NCI-H526 (cell line): ENCODE measurements around the gene MIER2.

Experiments
- DNase-seq, 2 experiments: peaks; one replicate each; lab custom pipeline; 2025; lab: John Stamatoyannopoulos, UW

MIER2 gene

GRCh38 chr19:378706-379105, 34.1 kb upstream of the MIER2 start:
- no peak for DNase-seq

GRCh38 chr19:377801-378581, 33.4 kb upstream of the MIER2 start:
- no peak for DNase-seq

GRCh38 chr19:376111-376470, 31.5 kb upstream of the MIER2 start:
- no peak for DNase-seq

GRCh38 chr19:375395-376110, 31.0 kb upstream of the MIER2 start:
- DNase-seq = no peak

GRCh38 chr19:374886-375235, 30.3 kb upstream of the MIER2 start:
- no peak for DNase-seq

GRCh38 chr19:374183-374885, 29.7 kb upstream of the MIER2 start:
- no peak for DNase-seq

- no peak for DNase-seq
Observed at GRCh38 chr19:373391-374182, 29.0 kb upstream of the MIER2 start.

GRCh38 chr19:372306-372890, 27.8 kb upstream of the MIER2 start:
- DNase-seq = no peak

- no peak for DNase-seq
Observed at GRCh38 chr19:371501-372168, 27.0 kb upstream of the MIER2 start.

- DNase-seq = no peak
Observed at GRCh38 chr19:370641-371330, 26.2 kb upstream of the MIER2 start.

- no peak for DNase-seq
Observed at GRCh38 chr19:369876-370275, 25.3 kb upstream of the MIER2 start.

- DNase-seq = no peak
Observed at GRCh38 chr19:369256-369655, 24.7 kb upstream of the MIER2 start.

- no peak for DNase-seq
Observed at GRCh38 chr19:368630-369024, 24.0 kb upstream of the MIER2 start.

- DNase-seq = no peak
Observed at GRCh38 chr19:367963-368629, 23.5 kb upstream of the MIER2 start.

GRCh38 chr19:367561-367960, 23.0 kb upstream of the MIER2 start:
- DNase-seq = no peak

GRCh38 chr19:366951-367350, 22.4 kb upstream of the MIER2 start:
- no peak for DNase-seq

GRCh38 chr19:366205-366783, 21.7 kb upstream of the MIER2 start:
- DNase-seq = no peak

GRCh38 chr19:364496-365287, 20.1 kb upstream of the MIER2 start:
- no peak for DNase-seq

- no peak for DNase-seq
Observed at GRCh38 chr19:362683-363082, 18.1 kb upstream of the MIER2 start.
